ENCODE data around the gene ALG5.

Gene ALG5

GRCh38 chr13:37009692-37010091 lies 10.6 kb upstream of the ALG5 start:
- Histone ChIP-seq H3K36me3 (ENCODE audit: insufficient read depth, low read length) (peaks cover 29% of the 10 kb centered on the region), H3K9me3 (ENCODE audit: control insufficient read depth, insufficient read depth, low read length) (no peaks in the 10 kb centered on the region), H3K4me1 (ENCODE audit: insufficient read depth, low read length) (0 out of 2 replicates have a peak, but pooled peaks cover 3% of the 10 kb centered on the region), H3K9ac (ENCODE audit: low read depth, low read length) (no peak overlapping the region)

GRCh38 chr13:37001921-37002250 lies 2.7 kb upstream of the ALG5 start:
- Histone ChIP-seq H3K9me3 (ENCODE audit: control insufficient read depth, insufficient read depth, low read length) (no peaks in the 10 kb centered on the region), H3K4me1 (ENCODE audit: insufficient read depth, low read length) (no peaks in the 10 kb centered on the region), H3K9ac (ENCODE audit: low read depth, low read length) (peak overlapping the region; percentile 82), H3K36me3 (ENCODE audit: insufficient read depth, low read length) (peaks cover 20% of the 10 kb centered on the region)

DNA sequence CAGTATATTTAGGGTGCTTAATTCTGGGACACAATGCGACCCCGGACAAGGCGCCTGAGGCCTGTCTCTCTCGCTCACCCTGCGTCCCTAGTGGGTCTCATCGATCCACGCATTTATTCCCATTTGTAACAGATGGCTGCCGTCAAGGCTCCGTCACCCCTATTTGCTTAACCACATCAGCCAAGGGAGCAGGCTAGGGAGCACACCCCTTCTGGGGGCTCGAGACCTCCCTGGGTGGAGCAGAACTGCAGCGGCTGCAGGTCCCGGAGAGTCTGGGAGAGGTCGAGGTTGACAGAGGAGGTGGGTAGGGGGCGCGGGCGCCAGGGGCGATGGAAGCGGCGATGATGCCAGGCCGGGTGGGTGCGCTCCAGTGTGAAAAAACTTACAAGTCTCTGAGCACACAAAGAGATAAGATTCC lies 507 bp downstream of the ALG5 start:
- peaks cover 6% of the 10 kb centered on the region for H3K36me3 ChIP-seq (ENCODE audit: insufficient read depth, low read length)
- H3K9ac ChIP-seq (ENCODE audit: low read depth, low read length): peak overlapping the region; percentile 82
- H3K9me3 ChIP-seq (ENCODE audit: control insufficient read depth, insufficient read depth, low read length): no peaks in the 10 kb centered on the region
- no peaks in the 10 kb centered on the region for H3K4me1 ChIP-seq (ENCODE audit: insufficient read depth, low read length)

GRCh38 chr13:36997716-36998427 lies 1.3 kb downstream of the ALG5 start:
- no peaks in the 10 kb centered on the region for H3K4me1 ChIP-seq (ENCODE audit: insufficient read depth, low read length)
- H3K9me3 ChIP-seq (ENCODE audit: control insufficient read depth, insufficient read depth, low read length): no peaks in the 10 kb centered on the region
- H3K36me3 ChIP-seq (ENCODE audit: insufficient read depth, low read length): peaks cover 7% of the 10 kb centered on the region

GRCh38 chr13:36992362-36992761 lies 6.8 kb downstream of the ALG5 start:
- Histone ChIP-seq H3K4me1 (ENCODE audit: insufficient read depth, low read length) (no peaks in the 10 kb centered on the region), H3K36me3 (ENCODE audit: insufficient read depth, low read length) (peaks cover 11% of the 10 kb centered on the region), H3K9ac (ENCODE audit: low read depth, low read length) (no peak overlapping the region), H3K9me3 (ENCODE audit: control insufficient read depth, insufficient read depth, low read length) (no peaks in the 10 kb centered on the region)

More at GRCh38 chr13:36997716-36998427, 1.3 kb downstream of the ALG5 start:
- peak overlapping the region; percentile 82 for H3K9ac ChIP-seq (ENCODE audit: low read depth, low read length)

GRCh38 chr13:36986462-36987240 lies 12.5 kb downstream of the ALG5 start:
- no peaks in the 10 kb centered on the region for H3K9me3 ChIP-seq (ENCODE audit: control insufficient read depth, insufficient read depth, low read length)
- H3K9ac ChIP-seq (ENCODE audit: low read depth, low read length): no peak overlapping the region
- H3K36me3 ChIP-seq (ENCODE audit: insufficient read depth, low read length): peaks cover 5% of the 10 kb centered on the region
- H3K4me1 ChIP-seq (ENCODE audit: insufficient read depth, low read length): no peaks in the 10 kb centered on the region

DNA sequence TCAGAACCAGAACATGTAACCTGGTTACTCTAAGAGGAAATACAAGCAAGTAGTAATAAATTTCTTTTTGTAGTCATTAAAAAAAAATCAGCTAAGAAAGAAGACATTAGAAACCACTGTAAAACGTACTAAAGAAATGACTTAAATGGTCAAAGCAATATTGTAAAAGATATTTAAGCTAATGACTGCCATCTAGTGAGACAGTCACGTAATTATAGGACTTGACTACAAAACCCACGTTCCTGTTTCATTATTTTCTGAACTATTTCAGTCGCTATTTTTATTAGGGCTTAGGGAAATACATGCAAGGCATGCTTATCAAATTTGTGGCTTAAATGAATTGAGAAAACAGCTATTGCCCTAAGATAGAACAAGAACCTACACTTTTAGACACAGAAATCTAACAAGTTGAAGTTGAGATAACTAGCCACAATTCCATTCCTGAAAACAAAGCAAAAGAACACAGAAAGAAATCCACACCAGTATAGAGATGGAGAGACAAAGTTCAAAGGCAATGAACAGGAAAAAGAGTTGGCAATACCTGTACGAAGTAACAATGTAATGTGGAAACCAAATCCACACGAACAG lies 17.9 kb downstream of the ALG5 start:
- no peak overlapping the region for H3K9ac ChIP-seq (ENCODE audit: low read depth, low read length)
- no peaks in the 10 kb centered on the region for H3K4me1 ChIP-seq (ENCODE audit: insufficient read depth, low read length)
- peaks cover 5% of the 10 kb centered on the region for H3K36me3 ChIP-seq (ENCODE audit: insufficient read depth, low read length)
- H3K9me3 ChIP-seq (ENCODE audit: control insufficient read depth, insufficient read depth, low read length): no peaks in the 10 kb centered on the region

- H3K9ac ChIP-seq (ENCODE audit: low read depth, low read length): no peak overlapping the region
- H3K9me3 ChIP-seq (ENCODE audit: control insufficient read depth, insufficient read depth, low read length): peaks cover 2% of the 10 kb centered on the region; the same call in 1 of the 2 replicates
- peaks cover 7% of the 10 kb centered on the region for H3K36me3 ChIP-seq (ENCODE audit: insufficient read depth, low read length)
- no peaks in the 10 kb centered on the region for H3K4me1 ChIP-seq (ENCODE audit: insufficient read depth, low read length)
Observed at GRCh38 chr13:36979361-36980050, 19.6 kb downstream of the ALG5 start.

DNA sequence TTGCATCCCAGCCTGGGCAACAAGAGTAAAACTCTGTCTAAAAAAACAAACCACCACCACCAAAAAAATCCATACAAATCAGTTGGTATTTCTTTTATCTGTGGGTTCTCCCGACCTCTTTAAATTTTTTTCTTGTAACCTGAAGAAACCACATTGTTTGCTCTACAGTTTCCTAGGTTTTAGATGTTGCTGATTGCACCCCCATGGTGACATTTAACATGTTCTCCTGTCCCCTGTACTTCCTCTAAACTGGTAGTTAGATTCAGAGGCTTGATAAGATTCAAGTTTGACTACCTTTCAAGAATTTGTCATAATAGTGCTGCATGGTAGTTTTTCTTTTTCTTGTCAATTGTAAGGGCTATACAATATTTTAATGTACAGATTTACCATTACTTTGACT lies 24.0 kb downstream of the ALG5 start:
- H3K36me3 ChIP-seq (ENCODE audit: insufficient read depth, low read length): peaks cover 10% of the 10 kb centered on the region
- no peak overlapping the region for H3K9ac ChIP-seq (ENCODE audit: low read depth, low read length)

GRCh38 chr13:36973621-36974295 lies 25.4 kb downstream of the ALG5 start:
- Histone ChIP-seq H3K9me3 (ENCODE audit: control insufficient read depth, insufficient read depth, low read length) (peaks cover 2% of the 10 kb centered on the region; the same call in 1 of the 2 replicates), H3K4me1 (ENCODE audit: insufficient read depth, low read length) (no peaks in the 10 kb centered on the region), H3K9ac (ENCODE audit: low read depth, low read length) (no peak overlapping the region), H3K36me3 (ENCODE audit: insufficient read depth, low read length) (peaks cover 10% of the 10 kb centered on the region; the same call in 1 of the 2 replicates)

More for the DNA sequence above, 24.0 kb downstream of the ALG5 start:
- Histone ChIP-seq H3K9me3 (ENCODE audit: control insufficient read depth, insufficient read depth, low read length) (peaks cover 2% of the 10 kb centered on the region; the same call in 1 of the 2 replicates), H3K4me1 (ENCODE audit: insufficient read depth, low read length) (no peaks in the 10 kb centered on the region)

DNA sequence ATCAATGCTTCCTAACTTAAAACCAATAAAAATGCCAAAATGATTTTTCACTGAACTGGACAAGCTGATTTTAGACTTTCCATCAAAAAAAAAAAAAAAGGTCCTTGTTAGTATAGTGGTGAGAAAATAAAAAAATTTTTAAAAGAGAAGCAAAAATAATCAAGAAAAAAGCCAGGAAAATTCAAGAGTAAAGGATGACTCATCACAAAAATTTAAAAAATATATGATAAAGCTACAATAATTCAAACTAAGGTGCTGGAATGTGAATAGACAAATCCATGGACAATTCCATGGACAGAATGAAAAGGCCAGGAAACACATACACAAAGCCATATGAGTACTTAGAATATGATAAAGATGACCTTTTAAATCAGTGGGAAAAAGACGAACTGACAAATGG lies 26.1 kb downstream of the ALG5 start:
- H3K4me1 ChIP-seq (ENCODE audit: insufficient read depth, low read length): no peaks in the 10 kb centered on the region
- H3K36me3 ChIP-seq (ENCODE audit: insufficient read depth, low read length): peaks cover 10% of the 10 kb centered on the region; the same call in 1 of the 2 replicates
- no peak overlapping the region for H3K9ac ChIP-seq (ENCODE audit: low read depth, low read length)
- H3K9me3 ChIP-seq (ENCODE audit: control insufficient read depth, insufficient read depth, low read length): peaks cover 2% of the 10 kb centered on the region; the same call in 1 of the 2 replicates

DNA sequence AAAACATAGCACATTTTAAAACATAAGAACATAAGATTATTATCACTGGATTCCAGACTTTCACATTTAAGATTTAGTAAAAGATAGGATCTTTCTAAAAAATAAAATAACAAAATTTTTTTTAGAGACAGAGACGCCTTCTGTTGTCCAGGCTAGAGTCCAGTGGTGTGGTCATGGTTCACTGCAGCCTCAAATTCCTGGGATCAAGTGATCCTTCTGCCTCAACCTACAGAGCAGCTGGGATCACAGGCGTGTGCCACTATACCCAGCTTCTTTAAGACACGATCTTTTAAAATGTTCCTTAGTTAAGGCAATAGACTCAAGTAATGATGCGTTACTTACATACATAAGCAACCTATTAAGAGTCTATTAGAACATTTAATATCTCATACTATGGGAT lies 32.7 kb downstream of the ALG5 start:
- no peaks in the 10 kb centered on the region; the same call in 1 of the 2 replicates for H3K4me1 ChIP-seq (ENCODE audit: insufficient read depth, low read length)
- H3K36me3 ChIP-seq (ENCODE audit: insufficient read depth, low read length): peaks cover 14% of the 10 kb centered on the region
- H3K9ac ChIP-seq (ENCODE audit: low read depth, low read length): no peak overlapping the region
- H3K9me3 ChIP-seq (ENCODE audit: control insufficient read depth, insufficient read depth, low read length): no peaks in the 10 kb centered on the region

- no peaks in the 10 kb centered on the region; the same call in 1 of the 2 replicates for H3K4me1 ChIP-seq (ENCODE audit: insufficient read depth, low read length)
- H3K36me3 ChIP-seq (ENCODE audit: insufficient read depth, low read length): peaks cover 14% of the 10 kb centered on the region
- no peak overlapping the region for H3K9ac ChIP-seq (ENCODE audit: low read depth, low read length)
- no peaks in the 10 kb centered on the region for H3K9me3 ChIP-seq (ENCODE audit: control insufficient read depth, insufficient read depth, low read length)
Observed at GRCh38 chr13:36965767-36966166, 33.4 kb downstream of the ALG5 start.
